Hepatocyte (in vitro differentiated cells): ENCODE data around the gene PLOD2.

Experiments used
- EZH2 ChIP-seq: fragments of 200-600 bp; sonication (generic); IDR thresholded peaks from 2 replicates; pipeline ENCODE4 v1.6.1; 2016; ENCODE audit warnings: antibody characterized with exemption, mild to moderate bottlenecking, borderline replicate concordance
- EZH2phosphoT487 ChIP-seq: fragments of 200-600 bp; sonication (generic); IDR thresholded peaks from one replicate; pipeline ENCODE4 v1.6.1; 2018; ENCODE audit warnings: antibody characterized with exemption, mild to moderate bottlenecking, low read depth, moderate library complexity; ENCODE audit not compliant: unreplicated experiment, severe bottlenecking
- TF ChIP-seq, protein P1 (sequence below): fragments of 200-600 bp; sonication (generic); IDR thresholded peaks from 2 replicates; pipeline ENCODE4 v1.5.1; 2016; ENCODE audit warnings: antibody characterized with exemption, mild to moderate bottlenecking; ENCODE audit not compliant: poor library complexity

DNA sequence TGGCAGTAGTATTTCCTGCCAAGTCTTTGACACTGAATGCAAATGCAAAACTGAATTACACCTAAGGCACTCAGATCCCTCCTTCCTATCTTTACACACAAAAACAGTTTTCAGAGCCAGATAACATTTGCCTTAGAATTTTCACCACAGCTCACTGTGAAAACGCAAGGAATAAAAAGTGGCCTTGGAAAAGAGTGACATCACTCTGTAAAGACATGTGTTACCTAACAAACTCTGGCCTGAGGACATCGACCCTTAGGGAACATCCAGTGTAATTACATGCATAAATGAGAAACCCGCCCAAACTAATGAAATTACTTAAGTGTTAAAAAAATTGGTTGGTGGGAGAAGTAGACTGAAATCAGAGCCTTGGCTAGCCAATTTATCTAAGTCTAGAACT is 88.9 kb downstream of the PLOD2 start:
- TF ChIP-seq, protein P1, sequence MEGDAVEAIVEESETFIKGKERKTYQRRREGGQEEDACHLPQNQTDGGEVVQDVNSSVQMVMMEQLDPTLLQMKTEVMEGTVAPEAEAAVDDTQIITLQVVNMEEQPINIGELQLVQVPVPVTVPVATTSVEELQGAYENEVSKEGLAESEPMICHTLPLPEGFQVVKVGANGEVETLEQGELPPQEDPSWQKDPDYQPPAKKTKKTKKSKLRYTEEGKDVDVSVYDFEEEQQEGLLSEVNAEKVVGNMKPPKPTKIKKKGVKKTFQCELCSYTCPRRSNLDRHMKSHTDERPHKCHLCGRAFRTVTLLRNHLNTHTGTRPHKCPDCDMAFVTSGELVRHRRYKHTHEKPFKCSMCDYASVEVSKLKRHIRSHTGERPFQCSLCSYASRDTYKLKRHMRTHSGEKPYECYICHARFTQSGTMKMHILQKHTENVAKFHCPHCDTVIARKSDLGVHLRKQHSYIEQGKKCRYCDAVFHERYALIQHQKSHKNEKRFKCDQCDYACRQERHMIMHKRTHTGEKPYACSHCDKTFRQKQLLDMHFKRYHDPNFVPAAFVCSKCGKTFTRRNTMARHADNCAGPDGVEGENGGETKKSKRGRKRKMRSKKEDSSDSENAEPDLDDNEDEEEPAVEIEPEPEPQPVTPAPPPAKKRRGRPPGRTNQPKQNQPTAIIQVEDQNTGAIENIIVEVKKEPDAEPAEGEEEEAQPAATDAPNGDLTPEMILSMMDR = no peak
- no peak for TF ChIP-seq EZH2
- no peak for TF ChIP-seq EZH2phosphoT487
